HTR-8/SVneo (cell line): ENCODE data around the gene DPYSL3.
"Not testable (repeated sequence)": the region's sequence is repeated elsewhere in the genome, so short reads cannot be mapped to it uniquely, and the experiment has no call there.

Source experiments
- DNase-seq: peaks from one replicate; pipeline ENCODE4 v3.0.0; 2011; ENCODE audit warnings: low spot score, mixed read lengths; ENCODE audit not compliant: insufficient read length
- FAIRE-seq: peaks from 2 replicates; lab custom pipeline; 2011; peaks lifted over from hg19 to GRCh38; lab: Jason Lieb, UNC

DPYSL3 gene

GRCh38 chr5:147509710-147510651 lies at the start of gene DPYSL3:
Gene DPYSL3, minus strand, starts transcription at chr5:147510068. Its CDS starts 210 bp downstream, at chr5:147509858.
- DNase-seq (peak; percentile 35), FAIRE-seq (peak; percentile 95)

- no peak for FAIRE-seq
These were observed 49.0 kb upstream of the DPYSL3 start for GRCh38 chr5:147558826-147559225.

GRCh38 chr5:147557876-147558745 lies 48.2 kb upstream of the DPYSL3 start:
- FAIRE-seq (no peak), DNase-seq (no peak)

More at GRCh38 chr5:147558826-147559225, 49.0 kb upstream of the DPYSL3 start:
- DNase-seq = peak; percentile 37

- no peak for FAIRE-seq
These were observed 45.3 kb upstream of the DPYSL3 start for GRCh38 chr5:147555176-147555575.

GRCh38 chr5:147554261-147554817 lies 44.5 kb upstream of the DPYSL3 start:
- no peak for DNase-seq
- FAIRE-seq = no peak

More at GRCh38 chr5:147555176-147555575, 45.3 kb upstream of the DPYSL3 start:
- DNase-seq = no peak

GRCh38 chr5:147553817-147554216 lies 43.9 kb upstream of the DPYSL3 start:
- FAIRE-seq, DNase-seq: not testable (repeated sequence)

- no peak for FAIRE-seq
- DNase-seq = no peak
These were observed 43.0 kb upstream of the DPYSL3 start for GRCh38 chr5:147552897-147553296.

- DNase-seq (no peak), FAIRE-seq (no peak)
These were observed 41.8 kb upstream of the DPYSL3 start for GRCh38 chr5:147551677-147552076.

GRCh38 chr5:147547730-147548129 lies 37.9 kb upstream of the DPYSL3 start:
- no peak for DNase-seq
- FAIRE-seq = no peak

GRCh38 chr5:147544556-147544955 lies 34.7 kb upstream of the DPYSL3 start:
- FAIRE-seq (no peak), DNase-seq (no peak)

GRCh38 chr5:147539053-147539452 lies 29.2 kb upstream of the DPYSL3 start:
- DNase-seq = no peak
- FAIRE-seq = no peak

GRCh38 chr5:147538236-147538635 lies 28.4 kb upstream of the DPYSL3 start:
- DNase-seq = no peak
- no peak for FAIRE-seq

GRCh38 chr5:147534172-147534951 lies 24.5 kb upstream of the DPYSL3 start:
- FAIRE-seq (no peak), DNase-seq (no peak)

- DNase-seq (no peak), FAIRE-seq (no peak)
These were observed 22.3 kb upstream of the DPYSL3 start for GRCh38 chr5:147532156-147532555.

- DNase-seq (peak; percentile 54), FAIRE-seq (no peak)
These were observed 20.9 kb upstream of the DPYSL3 start for GRCh38 chr5:147530530-147531389.

GRCh38 chr5:147523069-147523468 lies 13.2 kb upstream of the DPYSL3 start:
- no peak for DNase-seq
- FAIRE-seq = no peak

- DNase-seq (no peak), FAIRE-seq (no peak)
These were observed 12.6 kb upstream of the DPYSL3 start for GRCh38 chr5:147522435-147522834.

- no peak for FAIRE-seq
- DNase-seq = no peak
These were observed 10.6 kb upstream of the DPYSL3 start for GRCh38 chr5:147520450-147520849.

GRCh38 chr5:147519380-147519779 lies 9.5 kb upstream of the DPYSL3 start:
- DNase-seq (no peak), FAIRE-seq (no peak)
